CMK (cell line): ENCODE results near the gene COMMD6.
A peak's percentile ranks its signal among the peaks of the same experiment; 100 is the strongest.
"Not testable (repeated sequence)": the region's sequence is repeated elsewhere in the genome, so short reads cannot be mapped to it uniquely, and the experiment has no call there.

Experiments
- DNase-seq: peaks from one replicate; pipeline ENCODE4 v3.0.0-alpha.2; 2010; ENCODE audit warnings: low read depth

COMMD6 gene

GRCh38 chr13:75537401-75538365, at the start of gene COMMD6:
COMMD6 (minus strand) TSS chr13:75537841; CDS start chr13:75537805, 36 bp downstream.
- peak; percentile 90 for DNase-seq

DNA sequence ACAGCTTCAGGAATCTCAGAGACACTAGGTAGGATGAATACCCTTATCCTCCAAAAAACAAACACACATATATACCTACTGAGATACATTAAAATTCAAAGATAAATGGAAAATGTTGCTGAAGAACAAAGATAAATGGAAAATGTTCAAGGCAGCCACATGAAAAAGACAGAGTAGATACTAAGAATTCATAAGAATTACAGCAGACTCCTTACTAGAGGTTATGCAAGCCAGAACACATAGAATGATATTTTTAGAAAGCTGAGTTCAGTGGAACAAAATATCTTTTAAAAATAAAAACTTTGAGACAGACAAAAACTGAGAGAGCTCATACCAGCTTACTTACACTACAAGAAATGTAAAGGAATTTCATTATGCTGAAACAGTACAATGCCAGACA, 47.5 kb upstream of the COMMD6 start:
- no peak for DNase-seq

GRCh38 chr13:75583091-75583490, 45.5 kb upstream of the COMMD6 start:
- DNase-seq, result no peak

- DNase-seq, result no peak
Observed at GRCh38 chr13:75581874-75582640, 44.4 kb upstream of the COMMD6 start.

DNA sequence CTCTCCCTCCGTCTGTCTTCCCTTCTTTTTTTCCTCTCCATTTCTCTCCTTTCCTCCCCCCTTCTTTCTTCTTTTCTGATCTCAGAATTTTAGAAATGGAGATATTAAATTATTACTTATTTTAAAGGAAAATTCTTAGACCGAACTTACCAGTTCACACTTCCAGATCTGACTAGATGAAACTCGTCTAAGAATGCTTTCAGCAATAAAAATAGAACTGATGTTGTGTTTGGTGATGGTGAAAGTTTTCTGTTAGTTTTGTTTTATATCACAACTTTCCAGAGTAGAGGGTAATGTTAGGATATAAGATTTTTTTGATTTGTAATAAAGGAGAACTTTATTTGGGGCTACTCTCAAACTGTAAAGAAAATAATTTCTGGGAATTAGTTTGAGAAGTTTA, 41.9 kb upstream of the COMMD6 start:
- no peak for DNase-seq

GRCh38 chr13:75569576-75569975, 31.9 kb upstream of the COMMD6 start:
- no peak for DNase-seq

- no peak for DNase-seq
Observed at GRCh38 chr13:75566658-75567057, 29.0 kb upstream of the COMMD6 start.

DNA sequence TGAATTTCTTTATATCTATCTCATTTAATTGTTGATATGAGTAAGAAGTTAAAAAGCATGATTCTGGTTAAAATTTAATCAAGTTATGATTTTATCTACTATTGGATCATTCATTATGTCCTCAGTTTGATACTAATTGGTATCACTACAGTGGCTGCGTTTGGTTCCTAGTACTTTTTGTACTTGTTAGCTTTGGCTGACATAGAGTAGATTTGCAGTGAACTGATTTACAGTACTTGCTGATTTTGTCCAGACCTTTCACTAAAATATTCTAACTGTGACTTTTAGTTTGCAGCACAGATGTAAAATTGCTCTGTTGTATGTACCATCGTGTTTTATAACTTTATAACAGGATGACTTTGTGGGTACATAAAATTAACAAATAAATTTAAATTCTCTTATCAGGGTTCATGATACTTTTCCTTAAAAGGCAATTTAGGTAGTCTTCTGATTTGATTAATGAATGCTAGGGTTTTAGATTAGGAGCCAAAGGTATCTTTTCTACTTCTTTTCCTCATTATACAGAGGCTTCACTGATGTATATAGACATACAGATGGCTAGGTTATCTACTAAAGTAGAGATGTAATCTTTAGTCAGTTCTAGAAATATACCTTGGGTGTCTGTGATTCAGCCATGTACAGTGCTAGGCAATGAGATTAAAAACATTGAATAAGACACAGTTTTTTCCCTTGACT, 20.7 kb upstream of the COMMD6 start:
- DNase-seq, result no peak

DNA sequence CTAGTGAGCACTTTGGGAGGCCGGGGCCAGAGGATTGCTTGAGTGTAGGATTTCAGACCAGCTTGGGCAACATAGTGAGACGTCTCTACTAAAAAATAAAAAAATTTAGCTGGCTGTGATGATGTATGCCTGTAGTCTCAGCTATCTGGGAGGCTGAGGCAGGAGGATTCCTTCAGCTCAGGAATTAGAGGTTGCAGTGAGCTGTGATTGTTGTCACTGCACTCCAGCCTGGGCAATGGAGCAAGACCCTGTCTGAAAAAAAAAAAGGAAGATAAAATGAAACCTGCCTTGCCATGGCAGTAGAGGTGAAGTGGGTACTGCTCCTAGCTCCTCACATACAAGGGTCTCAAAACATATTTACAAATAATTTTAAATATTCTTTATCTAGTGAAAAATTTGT, 19.3 kb upstream of the COMMD6 start:
- DNase-seq, result no peak

- no peak for DNase-seq
Observed at GRCh38 chr13:75555836-75556235, 18.2 kb upstream of the COMMD6 start.

DNA sequence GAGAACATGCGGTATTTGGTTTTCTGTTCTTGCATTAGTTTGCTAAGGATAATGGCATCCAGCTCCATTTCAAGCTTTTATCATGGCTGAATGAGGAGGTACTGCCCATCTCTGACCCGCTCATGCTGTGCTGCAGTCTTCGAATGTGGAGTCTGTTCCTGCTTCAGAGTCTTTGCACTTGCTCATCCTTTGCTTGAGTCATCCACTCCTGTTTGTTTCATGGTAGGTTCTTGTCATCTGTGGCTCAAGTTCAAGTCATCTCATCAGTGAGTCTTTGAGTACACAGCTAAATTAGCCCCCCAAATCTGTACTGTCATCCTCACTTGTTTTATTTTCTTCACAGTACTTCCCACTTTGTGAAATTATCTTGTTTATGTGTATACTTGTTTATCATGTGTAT, 17.3 kb upstream of the COMMD6 start:
- DNase-seq, result no peak

DNA sequence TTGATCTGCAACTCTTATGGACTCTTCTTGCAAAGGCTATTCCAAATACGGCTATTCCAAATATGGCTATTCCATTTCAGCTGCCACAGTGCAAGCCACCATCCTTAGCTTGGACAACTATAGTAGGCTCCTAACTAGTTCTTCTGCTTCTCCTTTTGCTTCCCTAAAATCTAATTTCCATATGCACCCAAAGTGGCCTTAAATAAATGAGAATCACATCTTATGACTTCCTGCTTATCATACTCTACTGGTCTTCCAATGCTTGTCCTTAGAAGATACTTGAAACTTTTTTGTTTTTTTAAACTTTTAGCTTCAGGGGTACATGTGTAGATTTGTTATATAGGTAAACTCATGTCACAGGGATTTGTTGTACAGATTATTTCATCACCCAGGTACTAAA, 16.8 kb upstream of the COMMD6 start:
- DNase-seq, result no peak

GRCh38 chr13:75550159-75550567, 12.5 kb upstream of the COMMD6 start:
- no peak for DNase-seq

- peak; percentile 99 for DNase-seq
Observed at GRCh38 chr13:75549262-75550158, 11.9 kb upstream of the COMMD6 start, which contains the start of gene UCHL3. UCHL3 (plus strand) TSS chr13:75549791; CDS start chr13:75549821, 30 bp downstream.

- DNase-seq, result no peak
Observed at GRCh38 chr13:75547917-75548316, 10.3 kb upstream of the COMMD6 start.

- DNase-seq, result not testable (repeated sequence)
Observed at GRCh38 chr13:75545386-75545785, 7.7 kb upstream of the COMMD6 start.

GRCh38 chr13:75544681-75545330, 7.2 kb upstream of the COMMD6 start:
- no peak for DNase-seq

DNA sequence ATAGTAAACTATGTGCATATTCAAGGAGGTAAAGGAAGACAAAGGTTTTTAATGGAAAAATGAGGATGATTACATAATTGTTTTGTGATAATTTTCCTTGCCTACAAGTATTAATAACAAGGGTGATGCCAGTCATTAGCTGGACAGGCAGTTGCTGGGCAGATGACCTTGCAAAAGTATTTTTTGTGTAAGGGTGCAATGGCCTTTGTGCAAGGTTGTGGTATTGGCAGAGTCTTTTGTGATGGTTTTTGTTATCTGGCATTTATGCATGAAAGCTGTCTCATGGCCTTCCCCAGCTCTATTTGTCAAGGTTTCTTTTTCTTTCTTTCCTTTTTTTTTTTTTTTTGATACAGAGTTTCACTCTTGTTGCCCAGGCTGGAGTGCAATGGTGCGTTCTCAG, 4.3 kb upstream of the COMMD6 start:
- no peak for DNase-seq

- no peak for DNase-seq
Observed at GRCh38 chr13:75541287-75541686, 3.6 kb upstream of the COMMD6 start.

GRCh38 chr13:75533861-75534260, 3.8 kb downstream of the COMMD6 start:
- no peak for DNase-seq

- DNase-seq, result no peak
Observed at GRCh38 chr13:75530549-75530961, 7.1 kb downstream of the COMMD6 start.
